ENCODE data around the gene PFKFB2. TPM values are rescaled to one million over a fixed set of nuclear protein-coding genes. Genes with fewer than 3 reads are reported as not detected.

Gene PFKFB2
- total and polyA plus RNA-seq, 2 of the 8 experiments (the other 6 are each of a cell fraction or from before 2014, with no cell fraction given): 6.7 to 19.1 TPM

DNA sequence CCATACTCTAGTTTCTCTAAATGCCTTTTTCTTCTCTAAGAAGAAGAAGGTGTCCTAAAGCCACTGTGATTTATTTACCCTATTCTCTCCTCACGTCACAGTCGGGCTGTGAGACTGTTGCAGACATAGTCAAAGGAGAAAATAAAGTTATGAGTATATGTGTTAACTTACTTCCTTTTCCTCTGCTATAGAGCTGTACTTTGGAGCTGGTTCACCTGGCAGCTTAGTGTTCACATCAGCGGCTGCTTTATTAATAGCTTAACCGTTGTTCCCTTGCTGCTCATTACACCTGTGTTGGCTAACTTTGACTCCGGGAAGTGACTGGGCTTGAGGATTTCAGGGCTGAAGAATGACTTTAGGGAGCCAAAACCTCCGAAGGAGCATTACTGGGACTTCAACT is 3.6 kb downstream of the PFKFB2 start:
- Histone ChIP-seq H2BK5ac (ENCODE audit: low read depth, low read length) (no peak overlapping the region), H4K8ac (ENCODE audit: extremely low read depth, insufficient read depth, low read length) (no peak overlapping the region), H3K9ac (replicated peaks in 1 of 4; ENCODE audit: extremely low read depth in 1 of 4, low read depth in 3 of 4, low read length in 3 of 4) (no peak overlapping the region), H3K27ac (ENCODE audit: low read depth, low read length) (no peak overlapping the region), H2BK20ac (ENCODE audit: low read length) (no peak overlapping the region), H2BK15ac (ENCODE audit: low read length) (no peak overlapping the region), H2AFZ (ENCODE audit: low read length) (no peak overlapping the region), H4K20me1 (replicated peaks in 1 of 2; ENCODE audit: control insufficient read depth in 1 of 2, insufficient read depth in 2 of 2, low read length in 2 of 2) (no peaks in the 10 kb centered on the region), H3K4me2 (ENCODE audit: insufficient read depth in 1 of 2, low read depth in 2 of 2, low read length in 2 of 2) (no peak overlapping the region), H2BK12ac (ENCODE audit: low read depth, low read length) (no peak overlapping the region), H3K36me3 (ENCODE audit: control insufficient read depth in 2 of 4, insufficient read depth in 4 of 4, low read length in 3 of 4) (peaks cover 0 to 5% (median 0%) of the 10 kb centered on the region in 4 experiments; a peak in 2 of 8 replicates), H3K4me1 (replicated peaks in 1 of 4; ENCODE audit: control insufficient read depth in 3 of 4, insufficient read depth in 4 of 4, low read length in 3 of 4) (peaks cover 0 to 3% (median 1%) of the 10 kb centered on the region in 4 experiments; a peak in 3 of 7 replicates), H3K27me3 (replicated peaks in 1 of 4; ENCODE audit: control insufficient read depth in 3 of 4, extremely low read depth in 1 of 4, insufficient read depth in 3 of 4, low read length in 3 of 4) (no peaks in the 10 kb centered on the region), H2BK120ac (replicated peaks; ENCODE audit: low read depth, low read length) (no peak overlapping the region), H3K79me2 (ENCODE audit: control insufficient read depth in 1 of 2, insufficient read depth in 2 of 2, low read length in 2 of 2) (no peaks in the 10 kb centered on the region), H3K18ac (ENCODE audit: extremely low read depth, low read length) (no peak overlapping the region), H4K91ac (replicated peaks; ENCODE audit: insufficient read length, low read length) (no peak overlapping the region), H3K23ac (ENCODE audit: insufficient read length) (no peak overlapping the region), H3K9me3 (ENCODE audit: insufficient read depth in 2 of 2, low read depth in 1 of 2, low read length in 1 of 2) (no peaks in the 10 kb centered on the region), H3K79me1 (ENCODE audit: low read depth, low read length) (no peaks in the 10 kb centered on the region), H2AK5ac (ENCODE audit: low read depth, low read length) (no peak overlapping the region), H4K5ac (ENCODE audit: insufficient read length, low read depth, low read length) (no peak overlapping the region), H3K14ac (ENCODE audit: insufficient read length) (no peak overlapping the region), H3K56ac (replicated peaks; ENCODE audit: insufficient read length, low read depth, low read length) (no peak overlapping the region), H3K23me2 (ENCODE audit: low read depth, low read length) (peaks cover 5% of the 10 kb centered on the region; the same call in 1 of the 2 replicates), H3K4ac (replicated peaks; ENCODE audit: insufficient read length, low read depth, low read length) (no peak overlapping the region), H3K4me3 (ENCODE audit: extremely low read depth in 1 of 4, insufficient read depth in 2 of 4, low read depth in 3 of 4, low read length in 4 of 4) (no peak overlapping the region)
- FAIRE-seq: no peak
- CTCF ChIA-PET (ENCODE audit: partially characterized antibody): interaction anchor here (0.6 to 2.7 kb wide), 6 partner anchors 11 to 1260 kb away, joined by 3 to 12 read pairs (median 4); no protein-coding TSS in a partner anchor
- WGBS, 2 experiments (ENCODE audit: extremely low coverage in 1 of 2, insufficient coverage in 1 of 2, insufficient read length in 1 of 2, insufficient replicate concordance in 2 of 2, low coverage in 1 of 2, low lambda C conversion rate in 2 of 2, missing lambda C conversion rate in 1 of 2): 88% methylated on average over 6 of the region's 6 CpGs; no CpG with 5 or more reads in 1 of the 2 experiments
- no peak for DNase-seq (ENCODE audit: low read depth in 1 of 2, low spot score in 2 of 2)
- POLR2A ChIA-PET (ENCODE audit: partially characterized antibody): interaction anchor here (2.8 kb wide), 1 partner anchor 25 kb away, joined by 9 read pairs; the partner anchor contains the start of gene C1orf116
- no peak for TF ChIP-seq KDM1A (IDR thresholded peaks at IDR 0.05; ENCODE audit: borderline replicate concordance, low read length)
- no peak for TF ChIP-seq EZH2 (IDR thresholded peaks at IDR 0.05; ENCODE audit: low read depth, low read length, severe bottlenecking)
- TF ChIP-seq JUN (IDR thresholded peaks at IDR 0.05; ENCODE audit: low read depth, low read length): no peak
- TF ChIP-seq SIN3A (conservative IDR thresholded peaks at IDR 0.05 in 1 of 2, IDR thresholded peaks at IDR 0.05 in 1 of 2; ENCODE audit: low read depth in 1 of 2, low read length in 2 of 2): no peak
- no peak for TF ChIP-seq NANOG (IDR thresholded peaks at IDR 0.05; ENCODE audit: insufficient read depth, low read depth, low read length, poor library complexity, severe bottlenecking)
- TF ChIP-seq POU5F1 (IDR thresholded peaks at IDR 0.05; ENCODE audit: low read depth, low read length): no peak
- TF ChIP-seq, protein P1, sequence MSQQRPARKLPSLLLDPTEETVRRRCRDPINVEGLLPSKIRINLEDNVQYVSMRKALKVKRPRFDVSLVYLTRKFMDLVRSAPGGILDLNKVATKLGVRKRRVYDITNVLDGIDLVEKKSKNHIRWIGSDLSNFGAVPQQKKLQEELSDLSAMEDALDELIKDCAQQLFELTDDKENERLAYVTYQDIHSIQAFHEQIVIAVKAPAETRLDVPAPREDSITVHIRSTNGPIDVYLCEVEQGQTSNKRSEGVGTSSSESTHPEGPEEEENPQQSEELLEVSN (IDR thresholded peaks at IDR 0.05): no peak
- no peak for TF ChIP-seq SP4 (IDR thresholded peaks at IDR 0.05; ENCODE audit: low read length)
- TF ChIP-seq GABPA (IDR thresholded peaks at IDR 0.05; ENCODE audit: borderline replicate concordance, insufficient read depth, low read length): no peak
- no peak for TF ChIP-seq TEAD4 (IDR thresholded peaks at IDR 0.05; ENCODE audit: low read depth, low read length)
- TF ChIP-seq, protein P2, sequence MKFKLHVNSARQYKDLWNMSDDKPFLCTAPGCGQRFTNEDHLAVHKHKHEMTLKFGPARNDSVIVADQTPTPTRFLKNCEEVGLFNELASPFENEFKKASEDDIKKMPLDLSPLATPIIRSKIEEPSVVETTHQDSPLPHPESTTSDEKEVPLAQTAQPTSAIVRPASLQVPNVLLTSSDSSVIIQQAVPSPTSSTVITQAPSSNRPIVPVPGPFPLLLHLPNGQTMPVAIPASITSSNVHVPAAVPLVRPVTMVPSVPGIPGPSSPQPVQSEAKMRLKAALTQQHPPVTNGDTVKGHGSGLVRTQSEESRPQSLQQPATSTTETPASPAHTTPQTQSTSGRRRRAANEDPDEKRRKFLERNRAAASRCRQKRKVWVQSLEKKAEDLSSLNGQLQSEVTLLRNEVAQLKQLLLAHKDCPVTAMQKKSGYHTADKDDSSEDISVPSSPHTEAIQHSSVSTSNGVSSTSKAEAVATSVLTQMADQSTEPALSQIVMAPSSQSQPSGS (IDR thresholded peaks at IDR 0.05; ENCODE audit: low read length): no peak

Data from H1 (cell line).